Ascending aorta (tissue), 2 donors: ENCODE data around the gene PRKCA. TPM values are rescaled to one million over a fixed set of nuclear protein-coding genes. Genes with fewer than 3 reads are reported as not detected.

Source experiments
- DNase-seq, 2 donors: peaks; one replicate each; pipeline ENCODE4 v3.0.0-alpha.2; 2019; ENCODE audit warnings: low spot score in 2 of 2
- H3K27ac ChIP-seq, 2 donors: fragments of 200-600 bp; sonication (generic); one replicate each; pipeline ENCODE4 v1.5.1; 2016 to 2017; ENCODE audit warnings: mild to moderate bottlenecking in 1 of 2
- H3K27me3 ChIP-seq: fragments of 200-600 bp; sonication (generic); one replicate; pipeline ENCODE4 v1.5.1; 2017
- H3K36me3 ChIP-seq, 2 donors: fragments of 200-600 bp; sonication (generic); one replicate each; pipeline ENCODE4 v1.5.1; 2016
- H3K4me1 ChIP-seq, 2 donors: fragments of 200-600 bp; sonication (generic); one replicate each; pipeline ENCODE4 v1.5.1; 2016 to 2017; ENCODE audit warnings: mild to moderate bottlenecking in 1 of 2
- H3K4me3 ChIP-seq, 2 donors: fragments of 200-600 bp; sonication (generic); one replicate each; pipeline ENCODE4 v1.5.1; 2016 to 2017; ENCODE audit warnings: mild to moderate bottlenecking in 1 of 2
- H3K9me3 ChIP-seq, 2 donors: fragments of 200-600 bp; sonication (generic); one replicate each; pipeline ENCODE4 v1.5.1; 2016
- intact Hi-C: fragments of 100-400 bp; cut with DNase I; formaldehyde crosslinking; loops from one replicate; pipeline ENCODE4 v1.15.1; 2023
- total RNA-seq: library from RNA; depleted of rRNA; stranded (reverse); fragments of >200 nt; gene quantifications from one replicate; pipeline ENCODE4 v1.1.0, GENCODE V29; 2016
- TF ChIP-seq, protein P1 (sequence below), 3 experiments: fragments of 200-600 bp in 2 of 3; fragments of 450-650 bp in 1 of 3; sonication (generic) in 2 of 3; IDR thresholded peaks; one replicate each; pipeline ENCODE4 v1.5.1; 2016 to 2019; ENCODE audit warnings: antibody characterized with exemption in 3 of 3, mild to moderate bottlenecking in 1 of 3, moderate library complexity in 1 of 3

Gene PRKCA
- total RNA-seq, 1 donor from 2014 or later = 3.2 TPM

DNA sequence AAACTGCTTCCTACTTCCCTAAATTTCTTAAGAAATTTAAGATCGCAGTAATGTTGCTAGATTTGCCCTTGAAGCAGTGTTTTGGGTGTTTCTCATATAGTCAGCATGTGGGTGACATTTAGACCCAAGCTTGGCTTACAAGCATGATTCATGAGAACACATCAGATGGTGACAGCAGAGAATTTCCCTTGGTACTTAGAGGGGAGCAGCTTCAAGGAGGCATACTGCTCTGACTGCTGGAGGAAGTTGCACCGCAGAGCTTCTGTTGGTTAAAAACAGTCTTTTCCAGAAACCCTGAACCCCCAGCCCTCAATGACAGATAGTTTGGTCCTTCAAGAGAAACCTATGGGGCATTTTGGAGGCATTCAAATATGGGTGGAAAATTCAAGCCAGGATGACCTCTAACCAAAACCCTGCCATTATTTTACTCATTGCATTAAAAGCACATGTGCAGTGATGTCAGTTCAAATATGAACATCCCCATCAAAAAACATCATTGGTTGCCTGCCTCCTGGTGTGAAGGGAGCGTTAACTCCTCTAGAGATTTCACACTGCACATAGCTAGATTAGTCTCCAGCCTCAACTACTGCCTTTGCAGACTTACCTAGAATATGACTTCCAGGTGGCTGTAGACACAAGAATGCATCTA lies 331.0 kb downstream of the PRKCA start:
- Histone ChIP-seq H3K36me3 (no peaks in the 10 kb centered on the region), H3K27ac (no peak overlapping the region), H3K4me3 (no peak overlapping the region), H3K27me3 (no peaks in the 10 kb centered on the region), H3K9me3 (no peaks in the 10 kb centered on the region), H3K4me1 (no peaks in the 10 kb centered on the region)
- DNase-seq = no peak
- TF ChIP-seq, protein P1, sequence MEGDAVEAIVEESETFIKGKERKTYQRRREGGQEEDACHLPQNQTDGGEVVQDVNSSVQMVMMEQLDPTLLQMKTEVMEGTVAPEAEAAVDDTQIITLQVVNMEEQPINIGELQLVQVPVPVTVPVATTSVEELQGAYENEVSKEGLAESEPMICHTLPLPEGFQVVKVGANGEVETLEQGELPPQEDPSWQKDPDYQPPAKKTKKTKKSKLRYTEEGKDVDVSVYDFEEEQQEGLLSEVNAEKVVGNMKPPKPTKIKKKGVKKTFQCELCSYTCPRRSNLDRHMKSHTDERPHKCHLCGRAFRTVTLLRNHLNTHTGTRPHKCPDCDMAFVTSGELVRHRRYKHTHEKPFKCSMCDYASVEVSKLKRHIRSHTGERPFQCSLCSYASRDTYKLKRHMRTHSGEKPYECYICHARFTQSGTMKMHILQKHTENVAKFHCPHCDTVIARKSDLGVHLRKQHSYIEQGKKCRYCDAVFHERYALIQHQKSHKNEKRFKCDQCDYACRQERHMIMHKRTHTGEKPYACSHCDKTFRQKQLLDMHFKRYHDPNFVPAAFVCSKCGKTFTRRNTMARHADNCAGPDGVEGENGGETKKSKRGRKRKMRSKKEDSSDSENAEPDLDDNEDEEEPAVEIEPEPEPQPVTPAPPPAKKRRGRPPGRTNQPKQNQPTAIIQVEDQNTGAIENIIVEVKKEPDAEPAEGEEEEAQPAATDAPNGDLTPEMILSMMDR (IDR thresholded peaks at IDR 0.05) = no peak
- intact Hi-C loops = no loop called here

DNA sequence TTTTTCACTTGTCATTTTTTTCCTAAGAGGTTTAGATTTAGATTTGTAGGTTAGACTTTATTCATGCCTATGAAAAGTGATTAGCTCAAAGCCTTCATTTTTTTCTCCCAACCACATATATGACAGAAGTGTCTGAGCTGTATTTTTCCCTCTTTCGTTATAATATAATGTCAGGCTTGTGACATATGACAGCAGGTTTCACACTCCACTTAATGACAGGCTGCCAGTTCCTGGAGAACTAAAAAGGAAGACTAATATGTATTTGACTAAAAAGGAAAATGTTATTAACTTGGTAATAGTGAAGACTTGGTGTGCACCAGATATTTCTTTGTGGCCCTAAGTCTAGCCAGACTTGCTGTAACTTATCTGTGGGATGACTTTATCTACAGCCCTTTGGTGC lies 331.8 kb downstream of the PRKCA start:
- H3K27ac ChIP-seq = no peak overlapping the region
- intact Hi-C loops = no loop called here
- TF ChIP-seq, protein P1 (IDR thresholded peaks at IDR 0.05) = no peak

DNA sequence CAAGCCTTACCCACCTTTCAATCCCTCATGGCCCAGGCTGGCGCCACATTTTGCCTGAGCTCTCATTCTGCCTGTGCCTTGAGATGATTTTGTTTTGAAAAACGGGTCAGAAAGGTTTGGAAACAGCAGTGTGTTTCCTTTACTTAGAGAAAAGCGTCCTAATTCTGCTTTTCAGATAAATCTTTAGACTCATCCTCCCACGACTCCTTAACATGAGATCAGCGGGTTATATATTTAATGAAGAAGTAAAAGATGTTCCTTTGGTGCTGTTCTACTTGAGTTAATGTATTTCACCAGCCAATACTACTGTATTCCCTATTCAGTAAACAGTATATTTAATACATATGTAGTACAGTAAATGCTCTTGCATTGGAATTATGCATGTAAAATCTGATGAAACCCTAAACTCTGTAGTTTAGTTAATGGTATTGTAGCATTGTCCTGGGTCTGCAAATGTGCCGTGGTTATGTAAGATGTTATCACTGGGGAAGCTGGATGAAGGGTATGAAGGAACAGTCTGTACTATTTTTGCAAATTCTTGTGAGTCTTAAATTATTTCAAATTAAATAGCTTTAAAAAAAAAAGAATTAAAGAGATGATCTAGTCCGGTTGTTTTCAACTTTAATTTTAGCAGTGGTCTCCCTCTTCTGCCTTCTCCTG lies 333.1 kb downstream of the PRKCA start:
- TF ChIP-seq, protein P1 (IDR thresholded peaks at IDR 0.05) = no peak
- no peaks in the 10 kb centered on the region for H3K4me1 ChIP-seq
- H3K27me3 ChIP-seq = no peaks in the 10 kb centered on the region
- H3K9me3 ChIP-seq = no peaks in the 10 kb centered on the region
- no peaks in the 10 kb centered on the region for H3K36me3 ChIP-seq
- no peak overlapping the region for H3K27ac ChIP-seq
- DNase-seq = no peak
- intact Hi-C loops = no loop called here
- H3K4me3 ChIP-seq = no peak overlapping the region

More for the DNA sequence above, 331.8 kb downstream of the PRKCA start:
- no peaks in the 10 kb centered on the region for H3K27me3 ChIP-seq
- H3K4me3 ChIP-seq = no peak overlapping the region
- no peaks in the 10 kb centered on the region for H3K9me3 ChIP-seq
- H3K36me3 ChIP-seq = no peaks in the 10 kb centered on the region
- no peaks in the 10 kb centered on the region for H3K4me1 ChIP-seq
- no peak for DNase-seq

DNA sequence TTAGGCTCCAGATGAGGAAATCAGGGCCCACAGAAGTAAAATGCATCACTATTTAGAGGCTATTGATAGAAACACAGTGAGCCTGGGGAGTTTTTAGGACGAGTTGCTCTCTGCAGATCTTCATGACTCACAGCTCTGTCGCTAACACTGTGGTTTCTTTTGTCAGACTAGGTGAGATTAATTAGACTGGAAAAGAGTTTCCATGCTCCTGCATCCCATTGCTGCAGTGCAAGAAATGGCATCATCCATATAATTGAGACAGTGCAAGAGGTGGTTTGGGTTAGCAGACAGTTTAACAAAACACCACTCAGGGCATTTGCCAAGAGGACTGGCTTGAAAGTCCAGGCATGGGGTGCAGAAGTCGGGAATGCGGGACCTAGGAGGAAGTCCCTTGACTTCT lies 333.7 kb downstream of the PRKCA start:
- Histone ChIP-seq H3K9me3 (no peaks in the 10 kb centered on the region), H3K27me3 (no peaks in the 10 kb centered on the region), H3K27ac (no peak overlapping the region), H3K4me3 (no peak overlapping the region), H3K36me3 (no peaks in the 10 kb centered on the region), H3K4me1 (no peaks in the 10 kb centered on the region)
- intact Hi-C loops = no loop called here
- DNase-seq = no peak
- TF ChIP-seq, protein P1 (IDR thresholded peaks at IDR 0.05) = no peak

DNA sequence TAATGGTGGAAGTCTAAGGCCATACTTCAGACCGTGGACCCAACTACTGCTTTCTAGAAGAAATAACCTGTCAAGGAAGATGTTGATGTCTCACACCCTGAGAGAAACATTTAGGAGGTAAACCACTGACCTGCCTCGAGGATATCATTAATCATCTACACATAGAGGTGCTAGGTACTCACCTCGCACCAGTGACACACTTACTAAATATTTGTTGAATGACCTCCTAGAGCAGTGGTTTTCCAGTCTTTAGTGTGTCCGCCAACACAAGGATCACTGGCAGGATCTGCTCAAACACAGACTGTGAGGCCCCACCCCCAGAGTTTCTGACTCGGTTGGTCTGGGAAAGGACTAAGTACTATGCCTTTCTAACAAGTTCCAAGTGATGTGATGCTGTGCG lies 335.1 kb downstream of the PRKCA start:
- Histone ChIP-seq H3K27ac (no peak overlapping the region), H3K4me1 (no peaks in the 10 kb centered on the region), H3K27me3 (no peaks in the 10 kb centered on the region), H3K36me3 (no peaks in the 10 kb centered on the region), H3K4me3 (no peak overlapping the region), H3K9me3 (no peaks in the 10 kb centered on the region)
- intact Hi-C loops = no loop called here
- DNase-seq = no peak
- TF ChIP-seq, protein P1 (IDR thresholded peaks at IDR 0.05) = no peak
